NB4 (cell line): Measurements from ENCODE around the gene BCL11B.

Source experiments
- POLR2A ChIP-seq: IDR thresholded peaks from 2 replicates; pipeline ENCODE4 v1.6.1; 2011; ENCODE audit warnings: mild to moderate bottlenecking; ENCODE audit not compliant: insufficient read length; ENCODE audit errors: extremely low read depth
- TF ChIP-seq, protein P1 (sequence below): IDR thresholded peaks from one replicate; pipeline ENCODE4 v1.5.1; 2012; ENCODE audit warnings: low read depth, low read length

GRCh38 chr14:99273766-99274345, 1.9 kb upstream of the BCL11B start:
- TF ChIP-seq, protein P1, sequence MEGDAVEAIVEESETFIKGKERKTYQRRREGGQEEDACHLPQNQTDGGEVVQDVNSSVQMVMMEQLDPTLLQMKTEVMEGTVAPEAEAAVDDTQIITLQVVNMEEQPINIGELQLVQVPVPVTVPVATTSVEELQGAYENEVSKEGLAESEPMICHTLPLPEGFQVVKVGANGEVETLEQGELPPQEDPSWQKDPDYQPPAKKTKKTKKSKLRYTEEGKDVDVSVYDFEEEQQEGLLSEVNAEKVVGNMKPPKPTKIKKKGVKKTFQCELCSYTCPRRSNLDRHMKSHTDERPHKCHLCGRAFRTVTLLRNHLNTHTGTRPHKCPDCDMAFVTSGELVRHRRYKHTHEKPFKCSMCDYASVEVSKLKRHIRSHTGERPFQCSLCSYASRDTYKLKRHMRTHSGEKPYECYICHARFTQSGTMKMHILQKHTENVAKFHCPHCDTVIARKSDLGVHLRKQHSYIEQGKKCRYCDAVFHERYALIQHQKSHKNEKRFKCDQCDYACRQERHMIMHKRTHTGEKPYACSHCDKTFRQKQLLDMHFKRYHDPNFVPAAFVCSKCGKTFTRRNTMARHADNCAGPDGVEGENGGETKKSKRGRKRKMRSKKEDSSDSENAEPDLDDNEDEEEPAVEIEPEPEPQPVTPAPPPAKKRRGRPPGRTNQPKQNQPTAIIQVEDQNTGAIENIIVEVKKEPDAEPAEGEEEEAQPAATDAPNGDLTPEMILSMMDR = no peak
- no peak for TF ChIP-seq POLR2A
